PC-9 (cell line): Measurements from ENCODE around the gene IQGAP3. TPM values are rescaled to one million over a fixed set of nuclear protein-coding genes. Genes with fewer than 3 reads are reported as not detected.

Experiments
- BruUV-seq: library from RNA; stranded (reverse); fragments of 400-500 nt; replicated peaks from 2 replicates; lab custom pipeline; 2021; lab: Mats Ljungman, UMichigan
- CTCF ChIA-PET: fragments of 300-600 bp; sonication (Branson Sonifier 250); formaldehyde crosslinking; loops from one replicate; lab custom pipeline; 2022; ENCODE audit warnings: antibody characterized with exemption; lab: Charles Lee
- POLR2A ChIA-PET: fragments of 300-600 bp; sonication (Branson Sonifier 250); formaldehyde crosslinking; loops from one replicate; lab custom pipeline; 2022; ENCODE audit warnings: antibody characterized with exemption; ENCODE audit not compliant: unreplicated experiment; lab: Charles Lee
- DNase-seq, 2 experiments: peaks; one replicate each; pipeline versions ENCODE4 v3.0.0 to v3.0.0-alpha.2; 2015 to 2022; ENCODE audit warnings: mixed read lengths in 1 of 2
- H2AFZ ChIP-seq: fragments of 200-600 bp; sonication (generic); 2 replicates; pipeline ENCODE4 v1.8.1; 2017; ENCODE audit warnings: antibody characterized with exemption
- H3F3A ChIP-seq: fragments of 200-600 bp; sonication (generic); 2 replicates; pipeline ENCODE4 v1.8.1; 2017; ENCODE audit warnings: antibody characterized with exemption, mild to moderate bottlenecking, low read depth; ENCODE audit not compliant: insufficient read depth
- H3K27ac ChIP-seq: fragments of 200-600 bp; sonication (generic); 2 replicates; pipeline ENCODE4 v1.6.1; 2016; ENCODE audit warnings: mixed run types
- H3K27me3 ChIP-seq: fragments of 200-600 bp; sonication (generic); 2 replicates; pipeline ENCODE4 v1.6.1; 2016; ENCODE audit warnings: low read depth, mixed run types; ENCODE audit not compliant: insufficient read depth
- H3K36me3 ChIP-seq: fragments of 200-600 bp; sonication (generic); 2 replicates; pipeline ENCODE4 v1.6.1; 2016; ENCODE audit warnings: low read depth, mixed run types
- H3K4me1 ChIP-seq: fragments of 200-600 bp; sonication (generic); replicated peaks from 2 replicates; pipeline ENCODE4 v1.6.1; 2016; ENCODE audit warnings: mixed run types; ENCODE audit not compliant: insufficient read depth
- H3K4me2 ChIP-seq: fragments of 200-600 bp; sonication (generic); 2 replicates; pipeline ENCODE4 v1.6.1; 2017; ENCODE audit warnings: mixed run types
- H3K4me3 ChIP-seq: fragments of 200-600 bp; sonication (generic); 2 replicates; pipeline ENCODE4 v1.6.1; 2016; ENCODE audit warnings: mixed run types
- H3K79me2 ChIP-seq: fragments of 200-600 bp; sonication (generic); 2 replicates; pipeline ENCODE4 v1.6.1; 2017; ENCODE audit warnings: low read depth, mixed run types
- H3K9me2 ChIP-seq: fragments of 200-600 bp; sonication (generic); 2 replicates; pipeline ENCODE4 v1.8.1; 2017; ENCODE audit warnings: mild to moderate bottlenecking; ENCODE audit not compliant: insufficient read depth
- H3K9me3 ChIP-seq: fragments of 200-600 bp; sonication (generic); 2 replicates; pipeline ENCODE4 v1.8.1; 2016; ENCODE audit warnings: low read depth; ENCODE audit not compliant: insufficient read depth
- H4K20me1 ChIP-seq: fragments of 200-600 bp; sonication (generic); 2 replicates; pipeline ENCODE4 v1.8.1; 2017; ENCODE audit not compliant: insufficient read depth
- EZH2 ChIP-seq: fragments of 200-600 bp; sonication (generic); IDR thresholded peaks from 2 replicates; pipeline ENCODE4 v1.8.0; 2017; ENCODE audit warnings: antibody characterized with exemption, low read depth
- intact Hi-C: fragments of 100-400 bp; cut with micrococcal nuclease; formaldehyde crosslinking; loops from one replicate; pipeline ENCODE4 v1.10.0; 2022; ENCODE audit not compliant: unreplicated experiment
- total RNA-seq: library from RNA; stranded (reverse); gene quantifications from 2 replicates; pipeline ENCODE4 v1.2.3, GENCODE V29; 2021
- TF ChIP-seq, protein P1 (sequence below): fragments of 200-600 bp; sonication (generic); conservative IDR thresholded peaks from 2 replicates; pipeline ENCODE4 v1.6.1; 2017; ENCODE audit warnings: mixed run types, antibody characterized with exemption, mild to moderate bottlenecking, moderate library complexity

IQGAP3 gene
- total RNA-seq, 1 experiment from 2014 or later: 63.1 TPM

DNA sequence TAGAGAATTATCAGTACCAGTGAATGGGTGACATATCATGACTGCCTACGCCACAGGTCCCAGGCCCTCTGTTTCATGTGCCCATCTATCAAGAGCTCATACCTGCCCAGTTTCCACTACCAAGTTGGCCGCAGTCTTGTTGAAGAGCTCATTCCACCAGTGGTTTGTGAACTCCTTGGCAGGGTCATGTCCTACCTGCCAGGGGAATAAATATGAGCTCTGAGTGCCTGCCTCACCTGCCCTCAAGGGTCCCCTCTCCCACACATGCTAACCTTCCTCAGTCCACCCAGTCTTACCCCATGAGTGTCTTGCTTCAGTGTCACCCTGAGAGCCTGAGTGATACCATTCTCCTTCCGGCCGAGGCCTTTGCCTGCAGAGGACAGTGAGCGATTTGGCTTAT, 25.8 kb upstream of the IQGAP3 start:
- ChIA-PET POLR2A (no interaction called here), CTCF (no interaction called here)
- H2AFZ ChIP-seq: no peak overlapping the region
- peaks cover 32% of the 10 kb centered on the region for H3K79me2 ChIP-seq
- peaks cover 19% of the 10 kb centered on the region for H3K36me3 ChIP-seq
- H3K27ac ChIP-seq: no peak overlapping the region
- DNase-seq: no peak
- no peak overlapping the region for H3K4me2 ChIP-seq
- H3K4me1 ChIP-seq: peaks cover 16% of the 10 kb centered on the region
- BruUV-seq: no TSS peak
- H3K9me3 ChIP-seq: no peaks in the 10 kb centered on the region
- H3K27me3 ChIP-seq: no peaks in the 10 kb centered on the region
- TF ChIP-seq, protein P1, sequence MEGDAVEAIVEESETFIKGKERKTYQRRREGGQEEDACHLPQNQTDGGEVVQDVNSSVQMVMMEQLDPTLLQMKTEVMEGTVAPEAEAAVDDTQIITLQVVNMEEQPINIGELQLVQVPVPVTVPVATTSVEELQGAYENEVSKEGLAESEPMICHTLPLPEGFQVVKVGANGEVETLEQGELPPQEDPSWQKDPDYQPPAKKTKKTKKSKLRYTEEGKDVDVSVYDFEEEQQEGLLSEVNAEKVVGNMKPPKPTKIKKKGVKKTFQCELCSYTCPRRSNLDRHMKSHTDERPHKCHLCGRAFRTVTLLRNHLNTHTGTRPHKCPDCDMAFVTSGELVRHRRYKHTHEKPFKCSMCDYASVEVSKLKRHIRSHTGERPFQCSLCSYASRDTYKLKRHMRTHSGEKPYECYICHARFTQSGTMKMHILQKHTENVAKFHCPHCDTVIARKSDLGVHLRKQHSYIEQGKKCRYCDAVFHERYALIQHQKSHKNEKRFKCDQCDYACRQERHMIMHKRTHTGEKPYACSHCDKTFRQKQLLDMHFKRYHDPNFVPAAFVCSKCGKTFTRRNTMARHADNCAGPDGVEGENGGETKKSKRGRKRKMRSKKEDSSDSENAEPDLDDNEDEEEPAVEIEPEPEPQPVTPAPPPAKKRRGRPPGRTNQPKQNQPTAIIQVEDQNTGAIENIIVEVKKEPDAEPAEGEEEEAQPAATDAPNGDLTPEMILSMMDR: no peak
- no peak for TF ChIP-seq EZH2
- intact Hi-C loops: no loop called here
- H3F3A ChIP-seq: peaks cover 48% of the 10 kb centered on the region; the same call in 1 of the 2 replicates
- H4K20me1 ChIP-seq: no peaks in the 10 kb centered on the region
- no peak overlapping the region for H3K4me3 ChIP-seq
- H3K9me2 ChIP-seq: no peaks in the 10 kb centered on the region

DNA sequence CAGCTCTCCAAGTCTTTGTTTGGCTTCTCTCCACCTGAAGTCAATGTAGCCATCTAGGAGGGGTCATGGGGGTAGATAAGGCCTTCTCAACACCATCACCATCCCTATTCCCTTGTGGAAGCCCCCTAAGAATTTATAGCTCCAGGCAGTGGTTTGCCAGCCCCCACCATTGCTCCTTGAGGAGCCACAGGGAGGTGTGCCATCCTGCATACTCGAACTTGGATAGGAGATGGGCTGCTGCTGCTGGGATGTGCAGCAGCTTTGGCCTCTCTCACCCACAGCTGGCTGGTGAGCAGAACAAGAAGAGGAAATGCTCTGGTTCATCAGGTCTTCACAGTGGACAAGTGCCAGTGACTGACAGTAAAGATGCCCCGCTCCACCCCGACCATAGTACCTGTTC, 24.1 kb upstream of the IQGAP3 start:
- Histone ChIP-seq H3F3A (peaks cover 53% of the 10 kb centered on the region; the same call in 1 of the 2 replicates), H3K4me1 (peaks cover 12% of the 10 kb centered on the region), H4K20me1 (no peaks in the 10 kb centered on the region), H3K9me3 (no peaks in the 10 kb centered on the region), H3K4me2 (no peak overlapping the region), H3K4me3 (no peak overlapping the region), H3K36me3 (peaks cover 19% of the 10 kb centered on the region), H3K9me2 (no peaks in the 10 kb centered on the region), H3K79me2 (peaks cover 40% of the 10 kb centered on the region), H3K27ac (no peak overlapping the region), H3K27me3 (no peaks in the 10 kb centered on the region), H2AFZ (no peak overlapping the region)
- POLR2A ChIA-PET: interaction anchor here (0.6 to 0.7 kb wide), 2 partner anchors 95 to 150 kb away, joined by 3 read pairs; no protein-coding TSS in a partner anchor
- BruUV-seq: no TSS peak
- intact Hi-C loops: no loop called here
- CTCF ChIA-PET: no interaction called here
- no peak for DNase-seq
- no peak for TF ChIP-seq EZH2

DNA sequence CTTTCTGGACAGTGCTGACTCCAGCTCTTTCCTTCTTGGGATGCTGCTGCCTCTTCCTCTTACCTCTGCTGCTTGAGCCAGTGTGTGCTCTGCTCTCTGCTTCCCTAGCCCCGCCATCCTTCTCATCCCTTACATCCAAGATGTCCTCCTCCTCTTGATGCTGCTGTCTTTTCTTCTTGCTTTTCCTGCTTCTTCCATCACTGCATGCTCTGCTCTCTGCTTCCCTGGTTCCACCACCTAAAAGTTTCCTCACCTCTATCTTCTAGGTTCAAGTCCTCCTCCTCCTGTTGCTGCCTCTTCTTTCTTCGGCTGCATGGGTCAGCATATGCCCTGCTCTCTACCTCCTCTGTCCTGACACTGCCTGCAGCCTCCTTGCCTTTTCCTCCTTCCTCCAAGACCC, 22.7 kb upstream of the IQGAP3 start:
- Histone ChIP-seq H3K79me2 (peaks cover 26% of the 10 kb centered on the region), H3K4me1 (peaks cover 14% of the 10 kb centered on the region), H3K27ac (no peak overlapping the region), H3K36me3 (peaks cover 19% of the 10 kb centered on the region), H3K4me2 (no peak overlapping the region), H4K20me1 (no peaks in the 10 kb centered on the region), H3F3A (peaks cover 57% of the 10 kb centered on the region; the same call in 1 of the 2 replicates), H3K4me3 (no peak overlapping the region), H2AFZ (no peak overlapping the region), H3K9me2 (no peaks in the 10 kb centered on the region), H3K27me3 (no peaks in the 10 kb centered on the region), H3K9me3 (no peaks in the 10 kb centered on the region)
- DNase-seq: no peak
- TF ChIP-seq EZH2: no peak
- TF ChIP-seq, protein P1: no peak
- TSS peak; percentile 26 for BruUV-seq
- ChIA-PET CTCF (no interaction called here), POLR2A (interaction anchor here (0.6 kb wide), 1 partner anchor 94 kb away, joined by 4 read pairs; no protein-coding TSS in a partner anchor)
- intact Hi-C loops: no loop called here

DNA sequence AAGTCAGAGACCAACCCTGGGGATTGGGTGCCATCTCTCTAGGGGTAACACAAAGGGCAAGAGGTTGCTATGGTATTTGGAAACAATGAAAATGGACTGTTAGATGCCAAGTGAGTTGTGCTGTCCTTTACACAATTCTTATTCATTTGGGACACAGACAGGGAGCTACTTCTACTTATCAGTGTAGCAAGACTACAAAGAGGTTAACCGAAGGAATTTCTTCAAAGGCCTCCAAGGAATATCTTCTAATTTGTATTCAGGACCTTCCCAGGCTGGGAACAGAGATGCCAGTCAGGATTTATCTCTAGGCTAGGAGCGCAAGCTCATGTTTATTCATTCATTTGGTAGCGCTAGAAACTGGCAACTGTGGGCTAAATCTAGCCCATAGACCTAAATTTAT, 21.8 kb upstream of the IQGAP3 start:
- Histone ChIP-seq H2AFZ (no peak overlapping the region), H3K9me2 (no peaks in the 10 kb centered on the region), H3K4me1 (peaks cover 8% of the 10 kb centered on the region), H4K20me1 (no peaks in the 10 kb centered on the region), H3K27ac (no peak overlapping the region), H3K27me3 (no peaks in the 10 kb centered on the region), H3F3A (peaks cover 53% of the 10 kb centered on the region; the same call in 1 of the 2 replicates), H3K4me2 (no peak overlapping the region), H3K4me3 (no peak overlapping the region), H3K79me2 (peaks cover 18% of the 10 kb centered on the region), H3K36me3 (peaks cover 19% of the 10 kb centered on the region), H3K9me3 (no peaks in the 10 kb centered on the region)
- POLR2A ChIA-PET: interaction anchor here (0.6 kb wide), 1 partner anchor 93 kb away, joined by 4 read pairs; no protein-coding TSS in a partner anchor
- no peak for DNase-seq
- TF ChIP-seq, protein P1: no peak
- no peak for TF ChIP-seq EZH2
- CTCF ChIA-PET: no interaction called here
- intact Hi-C loops: no loop called here
- no TSS peak for BruUV-seq
